H54 (cell line): Measurements from ENCODE around the gene MAP2K5.

ENCODE experiments used
- DNase-seq: peaks from one replicate; pipeline ENCODE4 v3.0.0; 2011; ENCODE audit warnings: low spot score, mixed read lengths; ENCODE audit not compliant: insufficient read length
- FAIRE-seq: peaks from 3 replicates; lab custom pipeline; 2011; peaks lifted over from hg19 to GRCh38; lab: Jason Lieb, UNC
- POLR2A ChIP-seq: IDR thresholded peaks from 2 replicates; pipeline ENCODE4 v1.6.1; 2011; ENCODE audit warnings: low read depth, mild to moderate bottlenecking, low read length

Gene MAP2K5

DNA sequence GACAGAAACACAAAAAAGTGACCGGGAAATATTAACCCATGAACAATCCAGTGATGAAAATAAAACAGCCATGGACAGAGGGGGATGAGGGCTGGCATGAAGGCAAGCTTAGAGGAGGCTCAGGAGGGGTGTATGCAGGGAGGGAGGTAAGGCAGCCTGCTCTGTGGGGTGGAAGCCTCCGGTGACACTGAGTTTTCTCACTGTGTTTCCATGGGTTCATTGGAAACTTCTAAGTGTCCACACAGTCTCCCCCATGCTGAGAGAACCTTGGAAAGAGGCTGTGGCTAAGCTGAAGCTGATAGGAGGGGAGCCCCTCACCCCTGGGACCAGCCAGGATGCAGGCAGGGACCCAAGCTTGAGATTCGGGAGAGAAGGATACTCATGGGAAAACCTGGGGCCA lies 276.0 kb downstream of the MAP2K5 start:
- no peak for TF ChIP-seq POLR2A
- no peak for DNase-seq
- no peak for FAIRE-seq

DNA sequence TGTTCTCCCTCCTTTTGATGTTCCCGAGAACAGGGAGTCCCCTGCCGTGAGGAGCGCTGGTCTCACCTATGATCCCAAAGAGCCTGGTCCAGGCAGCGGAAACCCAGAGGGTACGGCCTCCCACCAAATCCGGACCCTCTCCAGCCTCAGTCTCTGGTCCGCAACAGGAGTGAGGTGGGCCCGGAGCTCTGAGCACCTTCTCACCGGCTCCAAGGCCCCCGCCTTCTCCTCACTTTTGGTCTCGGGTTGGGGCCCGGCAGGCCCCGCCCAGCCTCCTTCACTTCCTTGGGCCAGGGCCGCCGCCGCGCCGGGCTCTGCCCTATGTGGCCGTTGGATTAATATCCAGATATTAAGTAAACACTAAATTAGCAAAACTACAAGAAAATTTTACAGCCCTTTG lies 277.1 kb downstream of the MAP2K5 start:
- FAIRE-seq = no peak
- no peak for TF ChIP-seq POLR2A

DNA sequence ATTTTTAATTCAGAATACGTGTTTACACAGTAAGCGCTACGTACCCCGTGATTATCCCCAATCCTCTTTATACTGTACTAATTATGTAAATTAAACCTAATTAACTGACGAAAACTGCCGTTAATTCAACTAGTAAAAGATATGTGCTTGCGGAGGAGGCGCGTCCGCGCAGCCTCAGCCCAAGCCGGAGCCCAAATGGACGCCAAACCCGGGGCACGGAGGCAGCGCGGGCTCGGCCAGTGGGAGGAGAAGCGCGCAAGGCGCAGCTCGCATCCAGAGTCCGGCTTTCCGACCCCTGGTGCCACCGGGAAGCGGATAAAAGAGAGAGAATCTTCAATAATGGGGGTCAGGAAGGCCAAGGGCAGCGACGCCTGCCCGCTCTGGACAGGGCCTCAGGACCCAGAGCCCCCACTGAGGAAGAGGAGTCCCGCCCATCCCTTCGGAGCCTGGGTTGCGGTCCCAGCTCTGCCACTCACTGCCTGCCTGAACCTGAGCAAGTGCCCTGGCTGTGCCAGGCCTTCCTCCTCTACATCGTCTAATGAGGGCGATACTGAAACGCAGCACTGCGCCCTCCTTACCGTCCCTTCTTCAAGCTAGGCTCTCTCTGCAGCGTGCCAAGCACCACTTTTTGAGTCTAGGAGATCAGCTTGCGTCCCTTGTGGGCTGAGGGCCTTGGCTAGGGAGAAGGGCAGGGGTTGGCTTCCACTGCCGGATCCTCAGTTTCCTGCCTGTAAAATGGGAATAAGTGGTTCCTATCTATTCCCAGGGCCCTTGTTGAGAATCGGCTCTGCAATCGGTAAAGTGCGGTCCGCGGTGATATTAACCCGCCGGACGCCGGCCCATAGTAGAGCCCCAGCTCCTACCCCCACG lies 277.9 kb downstream of the MAP2K5 start:
- FAIRE-seq (no peak), DNase-seq (no peak)
- TF ChIP-seq POLR2A = no peak

More for the DNA sequence above, 277.1 kb downstream of the MAP2K5 start:
- no peak for DNase-seq

DNA sequence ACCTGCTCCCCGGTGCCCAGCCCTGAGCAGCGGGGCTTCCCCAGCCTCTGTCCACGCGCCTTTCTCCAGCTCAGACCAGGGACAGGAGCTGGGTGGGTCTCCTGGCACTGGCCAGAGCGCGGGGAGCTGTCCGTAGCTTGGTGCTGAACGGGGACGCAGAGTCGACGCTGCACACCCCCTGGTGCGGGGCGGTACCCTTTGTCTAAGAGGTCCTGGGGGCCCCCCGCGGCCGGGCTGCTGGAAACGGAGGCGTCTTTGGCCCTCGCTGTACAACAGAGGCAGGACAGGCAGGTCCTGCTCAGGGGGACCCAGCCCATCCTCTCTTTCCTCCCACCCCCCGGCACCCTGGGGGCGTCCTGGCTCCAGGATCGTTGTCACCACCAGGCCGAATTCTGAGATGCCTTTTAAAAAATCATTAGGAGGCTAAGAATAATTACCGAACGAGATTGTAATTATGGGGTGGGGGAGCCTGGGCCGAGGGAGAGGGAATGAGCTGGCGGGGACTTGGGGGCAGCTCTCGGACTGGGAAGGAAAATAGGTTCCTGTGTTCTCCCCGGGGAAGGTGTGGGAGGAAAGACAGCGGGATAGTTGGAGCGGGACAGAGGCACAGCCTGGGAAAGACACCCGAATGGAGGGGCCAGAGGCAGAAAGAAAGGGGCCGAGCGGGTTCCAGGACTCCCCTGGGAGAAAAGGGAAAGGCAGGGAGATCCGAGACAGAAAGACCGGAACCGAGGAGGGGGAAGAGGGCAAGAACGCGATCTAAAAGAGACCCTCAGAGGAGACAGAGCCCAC lies 278.7 kb downstream of the MAP2K5 start:
- TF ChIP-seq POLR2A = no peak
- DNase-seq = no peak
- no peak for FAIRE-seq

DNA sequence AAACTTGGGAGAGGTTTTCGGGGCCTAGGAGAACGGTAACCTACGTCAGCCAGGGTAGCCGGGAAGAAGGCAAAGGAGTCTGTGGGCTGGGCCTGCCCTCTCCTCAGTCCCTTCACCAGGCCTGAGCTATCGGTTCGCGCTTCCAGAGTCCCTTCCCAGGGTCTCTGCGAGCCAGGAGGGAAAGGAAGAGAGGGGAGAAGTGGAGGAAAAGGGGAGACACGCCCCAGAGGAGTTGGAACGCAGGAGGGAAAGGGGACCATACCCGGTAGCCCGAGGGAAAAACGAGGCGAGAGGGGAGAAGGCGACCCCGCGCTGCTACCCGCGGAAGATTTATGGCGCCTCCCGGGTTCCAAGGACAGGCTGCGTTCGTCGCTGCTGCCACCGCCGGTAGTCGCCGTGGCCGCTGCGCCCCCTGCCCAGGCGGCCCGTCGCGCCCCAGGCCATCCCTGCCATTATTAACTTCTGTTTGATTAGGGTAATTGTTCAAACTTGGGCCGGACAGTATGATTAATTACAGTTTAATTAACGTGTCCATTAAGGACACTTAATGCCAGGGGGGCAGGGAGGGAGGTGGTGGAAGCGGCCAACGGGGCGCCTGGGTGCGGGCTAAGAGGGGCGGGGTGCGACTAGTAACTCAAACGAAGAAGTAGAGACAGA lies 279.4 kb downstream of the MAP2K5 start:
- no peak for FAIRE-seq
- no peak for TF ChIP-seq POLR2A
- DNase-seq = no peak

DNA sequence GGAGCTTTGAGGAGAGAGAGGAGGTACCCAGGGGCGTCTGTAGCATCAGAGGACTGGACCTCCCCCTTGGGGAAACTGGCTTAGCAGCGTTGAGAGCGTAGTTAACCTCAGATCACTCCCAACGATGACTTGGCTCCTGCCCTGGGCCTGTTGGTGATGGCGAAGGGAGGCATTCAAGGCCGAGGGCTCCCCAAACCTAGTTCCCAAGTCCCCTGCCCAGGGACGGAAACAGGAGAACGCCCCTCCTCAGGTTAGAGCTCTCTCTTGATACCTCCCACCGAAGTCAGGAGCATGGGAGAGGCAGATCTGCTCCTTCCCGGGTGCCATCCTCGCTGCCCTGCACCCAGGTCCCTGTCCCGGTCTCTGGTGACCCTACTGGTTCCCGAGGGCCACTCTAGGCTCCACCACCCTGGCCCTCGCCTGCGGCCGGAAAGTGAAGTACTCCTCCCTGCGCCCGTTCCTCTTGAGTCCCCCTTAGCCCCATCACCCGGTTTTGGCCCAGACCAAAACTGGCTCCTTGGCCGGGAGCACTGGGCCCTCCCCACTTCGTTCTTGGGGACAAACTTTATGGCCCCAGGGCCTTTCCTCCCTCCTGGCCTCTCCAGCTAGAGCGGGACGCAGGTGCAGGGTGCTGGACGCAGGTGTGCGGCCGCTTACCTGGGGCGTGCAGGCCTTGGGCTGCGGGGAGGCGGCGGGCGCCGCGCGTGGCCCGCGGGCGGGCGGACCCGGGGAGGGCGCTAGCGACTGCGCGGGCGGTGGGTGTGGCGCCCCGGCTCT lies 280.2 kb downstream of the MAP2K5 start:
- no peak for TF ChIP-seq POLR2A
- DNase-seq (no peak), FAIRE-seq (no peak)

DNA sequence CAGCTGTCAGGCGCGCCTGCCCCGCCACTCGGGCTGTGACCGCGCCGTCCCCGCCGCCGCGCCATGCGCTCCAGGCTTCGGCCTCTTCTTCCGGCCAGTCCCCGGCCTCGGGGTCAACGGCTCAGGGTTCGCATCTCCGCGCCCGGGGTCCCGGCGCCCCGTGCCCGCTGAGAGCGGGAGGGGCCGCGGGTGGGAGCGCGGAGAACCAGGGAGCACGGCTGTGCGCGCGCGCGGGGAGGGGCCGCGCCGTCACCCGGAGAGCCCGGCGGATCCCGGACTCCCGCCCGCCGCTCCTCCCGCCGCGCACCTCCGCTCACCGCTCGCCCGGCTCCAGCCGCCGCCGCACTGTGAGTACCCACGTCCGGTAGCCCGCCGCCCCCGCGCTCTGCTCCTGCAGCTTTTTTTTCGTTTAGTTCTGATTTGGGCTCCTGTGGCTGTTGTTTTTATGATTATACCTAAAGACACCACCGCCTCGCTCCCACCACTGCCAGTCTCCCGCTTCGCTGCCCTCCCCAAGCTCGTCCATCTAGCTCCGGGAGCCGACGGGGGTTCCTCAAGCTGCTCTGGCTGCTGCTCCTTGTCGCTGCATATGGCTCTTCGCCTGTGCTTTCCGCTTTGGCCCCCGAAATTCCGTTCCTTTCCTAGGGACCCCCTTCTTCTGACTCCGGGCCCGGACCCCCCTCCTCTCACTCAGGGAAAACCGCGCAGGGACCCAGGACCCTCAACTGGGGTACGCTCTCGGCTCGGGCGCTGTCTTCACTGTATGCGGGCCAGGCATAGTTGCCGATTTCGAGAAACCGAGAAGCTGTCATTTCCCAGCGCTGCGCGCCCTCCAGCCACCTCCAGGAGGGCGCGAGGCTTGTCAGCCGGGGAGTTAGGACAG lies 281.1 kb downstream of the MAP2K5 start:
- TF ChIP-seq POLR2A = no peak
- no peak for FAIRE-seq
- no peak for DNase-seq

DNA sequence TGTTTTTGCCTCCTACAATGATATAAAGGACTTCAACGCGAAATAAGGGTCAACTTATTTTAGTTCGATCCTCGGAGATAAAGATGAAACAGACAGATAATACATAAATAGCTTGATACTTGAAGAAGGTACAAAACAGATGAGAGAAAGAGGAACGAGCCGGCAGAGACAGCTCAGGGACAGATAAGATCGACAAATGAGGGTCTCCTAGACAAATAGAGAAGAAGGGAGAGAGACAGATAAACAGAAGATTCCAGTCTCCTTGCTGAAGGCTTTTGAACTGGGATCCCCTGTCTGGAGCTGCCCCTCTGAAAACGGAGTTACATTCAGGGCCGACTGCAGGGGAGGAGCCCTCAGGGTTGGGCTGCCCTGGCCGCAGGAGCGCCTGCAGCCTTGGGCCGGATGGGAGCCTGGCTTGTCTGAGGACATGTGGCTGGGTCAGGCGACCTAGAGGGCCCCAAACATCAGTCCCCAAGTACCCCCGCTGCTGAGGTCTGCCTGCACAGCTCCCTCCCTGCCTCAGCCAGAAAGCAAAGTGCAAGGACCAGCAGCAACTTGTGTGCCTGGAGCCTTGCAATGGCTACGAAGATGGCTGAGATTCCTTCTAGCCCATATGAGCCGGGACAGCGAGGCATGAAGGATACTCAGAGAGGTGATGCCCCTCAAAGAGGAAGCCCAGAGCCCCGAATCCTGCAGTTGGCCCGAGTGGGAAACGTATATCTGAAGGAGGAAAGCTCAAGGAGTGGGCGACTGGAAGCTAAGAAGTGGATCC lies 281.9 kb downstream of the MAP2K5 start:
- FAIRE-seq (no peak), DNase-seq (no peak)
- TF ChIP-seq POLR2A = no peak

DNA sequence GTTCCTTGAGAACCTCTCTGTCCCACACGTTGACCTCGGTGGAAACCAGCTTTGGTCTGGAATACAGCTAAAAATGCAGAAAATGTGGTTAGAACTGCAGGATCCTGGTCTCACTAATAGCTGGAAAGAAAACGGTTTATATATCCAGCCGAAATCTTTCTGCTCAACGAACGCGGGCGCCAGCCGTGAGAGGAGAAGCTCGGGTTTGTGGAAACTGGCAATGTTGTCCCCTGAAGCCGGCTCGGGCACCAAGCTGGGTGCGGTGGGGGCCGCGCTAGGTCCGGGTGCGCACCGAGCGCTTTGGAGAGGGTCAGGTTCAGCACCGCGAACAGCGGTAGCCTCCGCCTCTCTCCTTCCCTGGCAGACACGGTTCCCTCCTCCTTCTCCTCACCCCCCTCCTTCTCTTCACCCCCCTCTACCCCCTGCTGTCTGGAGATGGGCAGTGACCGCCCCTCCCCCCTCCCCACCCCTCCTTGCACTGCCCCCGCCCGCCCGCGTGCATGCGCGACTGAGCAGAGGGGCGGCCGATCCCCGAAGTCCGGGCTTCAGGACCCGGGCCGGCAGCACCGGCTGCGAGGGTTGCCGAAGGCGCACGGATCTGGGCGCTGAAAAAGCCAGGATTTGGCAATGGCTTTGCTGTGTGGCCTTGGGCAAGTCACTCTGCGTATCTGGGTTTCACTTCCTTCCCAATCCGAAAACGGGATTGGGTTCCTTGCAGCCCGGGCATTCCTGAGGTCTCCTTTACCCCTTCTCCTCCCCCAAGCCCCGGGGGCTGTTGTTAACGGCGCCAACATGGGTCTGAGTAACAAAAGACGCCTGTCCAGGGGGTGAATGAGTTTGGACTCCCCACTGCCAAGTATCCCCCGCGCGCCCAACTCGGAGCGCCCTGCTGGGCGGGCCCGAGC lies 282.7 kb downstream of the MAP2K5 start, which contains the start of gene SKOR1:
Gene SKOR1, plus strand, starts transcription at position 534 of the 905 bp plus-strand sequence. Its CDS starts 94 bp downstream, at position 628.
- no peak for DNase-seq
- no peak for TF ChIP-seq POLR2A
- no peak for FAIRE-seq

DNA sequence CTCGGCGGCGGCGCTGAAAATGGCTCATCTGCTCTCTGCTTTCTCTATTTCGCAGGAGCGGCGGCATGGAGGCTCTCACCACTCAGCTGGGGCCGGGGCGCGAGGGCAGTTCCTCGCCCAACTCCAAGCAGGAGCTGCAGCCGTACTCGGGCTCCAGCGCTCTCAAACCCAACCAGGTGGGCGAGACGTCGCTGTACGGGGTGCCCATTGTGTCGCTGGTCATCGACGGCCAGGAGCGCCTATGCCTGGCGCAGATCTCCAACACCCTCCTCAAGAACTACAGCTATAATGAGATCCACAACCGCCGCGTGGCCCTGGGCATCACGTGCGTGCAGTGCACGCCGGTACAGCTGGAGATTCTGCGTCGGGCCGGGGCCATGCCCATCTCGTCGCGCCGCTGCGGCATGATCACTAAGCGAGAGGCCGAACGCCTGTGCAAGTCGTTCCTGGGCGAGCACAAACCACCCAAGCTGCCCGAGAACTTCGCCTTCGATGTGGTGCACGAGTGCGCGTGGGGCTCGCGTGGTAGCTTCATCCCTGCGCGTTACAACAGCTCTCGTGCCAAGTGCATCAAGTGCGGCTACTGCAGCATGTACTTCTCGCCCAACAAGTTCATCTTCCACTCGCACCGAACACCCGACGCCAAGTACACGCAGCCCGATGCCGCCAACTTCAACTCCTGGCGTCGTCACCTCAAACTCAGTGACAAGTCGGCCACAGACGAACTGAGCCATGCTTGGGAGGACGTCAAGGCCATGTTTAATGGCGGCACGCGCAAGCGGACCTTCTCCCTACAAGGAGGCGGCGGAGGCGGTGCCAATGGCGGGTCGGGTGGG lies 283.6 kb downstream of the MAP2K5 start:
- FAIRE-seq (no peak), DNase-seq (no peak)
- no peak for TF ChIP-seq POLR2A
